ENCODE data around the gene SPEM3.
A peak's percentile ranks its signal among the peaks of the same experiment; 100 is the strongest.
"Not testable (repeated sequence)": the region's sequence is repeated elsewhere in the genome, so short reads cannot be mapped to it uniquely, and the experiment has no call there.

SPEM3 gene

GRCh38 chr17:7471729-7472128 is 43.1 kb downstream of the SPEM3 start:
- Histone ChIP-seq H3K36me3 (ENCODE audit: insufficient read depth, insufficient read length, low read length) (peaks cover 6% of the 10 kb centered on the region), H3K9me3 (ENCODE audit: insufficient read depth, low read length) (no peaks in the 10 kb centered on the region), H3K27me3 (ENCODE audit: insufficient read depth, insufficient read length) (no peaks in the 10 kb centered on the region), H3K4me3 (ENCODE audit: insufficient read length, low read depth) (no peak overlapping the region), H3K4me1 (ENCODE audit: insufficient read depth, insufficient read length) (peaks cover 4% of the 10 kb centered on the region), H3K9ac (ENCODE audit: insufficient read length, low read depth) (no peak overlapping the region)
- no peak for TF ChIP-seq ZNF274 (IDR thresholded peaks at IDR 0.05; ENCODE audit: low read depth, low read length)
- TF ChIP-seq YY1 (IDR thresholded peaks at IDR 0.05; ENCODE audit: insufficient read depth, insufficient read length), result no peak
- TF ChIP-seq SUZ12 (IDR thresholded peaks at IDR 0.05; ENCODE audit: extremely low read depth, insufficient read depth, insufficient read length), result no peak
- no peak for DNase-seq (ENCODE audit: low read depth, low spot score)

DNA sequence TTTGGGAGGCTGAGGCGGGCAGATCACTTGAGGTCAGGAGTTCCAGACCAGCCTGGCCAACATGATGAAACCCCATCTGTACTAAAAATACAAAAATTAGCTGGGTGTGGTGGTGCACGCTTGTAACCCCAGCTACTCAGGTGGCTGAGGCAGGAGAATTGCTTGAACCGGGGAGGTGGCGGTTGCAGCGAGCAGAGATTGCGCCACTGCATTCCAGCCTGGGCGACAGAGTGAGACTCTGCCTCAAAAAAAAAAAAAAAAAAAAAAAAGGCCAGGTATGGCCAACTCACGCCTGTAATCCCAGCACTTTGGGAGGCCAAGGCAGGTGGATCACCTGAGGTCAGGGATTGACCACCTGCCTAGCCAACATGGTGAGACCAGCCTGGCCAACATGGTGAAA is 46.1 kb downstream of the SPEM3 start:
- not testable (repeated sequence) for H3K36me3 ChIP-seq (ENCODE audit: insufficient read depth, insufficient read length, low read length); H3K4me3 ChIP-seq (ENCODE audit: insufficient read length, low read depth); DNase-seq (ENCODE audit: low read depth, low spot score); H3K27me3 ChIP-seq (ENCODE audit: insufficient read depth, insufficient read length); H3K9me3 ChIP-seq (ENCODE audit: insufficient read depth, low read length); H3K9ac ChIP-seq (ENCODE audit: insufficient read length, low read depth)
- peaks cover 16% of the 10 kb centered on the region for H3K4me1 ChIP-seq (ENCODE audit: insufficient read depth, insufficient read length)

- H3K27me3 ChIP-seq (ENCODE audit: insufficient read depth, insufficient read length), result no peaks in the 10 kb centered on the region
- DNase-seq (ENCODE audit: low read depth, low spot score), result no peak
- peaks cover 2% of the 10 kb centered on the region for H3K36me3 ChIP-seq (ENCODE audit: insufficient read depth, insufficient read length, low read length)
- H3K9me3 ChIP-seq (ENCODE audit: insufficient read depth, low read length), result no peaks in the 10 kb centered on the region
- H3K4me3 ChIP-seq (ENCODE audit: insufficient read length, low read depth), result no peak overlapping the region
- peak overlapping the region; percentile 9 for H3K9ac ChIP-seq (ENCODE audit: insufficient read length, low read depth)
- peaks cover 18% of the 10 kb centered on the region for H3K4me1 ChIP-seq (ENCODE audit: insufficient read depth, insufficient read length)
- TF ChIP-seq YY1 (IDR thresholded peaks at IDR 0.05; ENCODE audit: insufficient read depth, insufficient read length) (no peak), ZNF274 (IDR thresholded peaks at IDR 0.05; ENCODE audit: low read depth, low read length) (no peak), SUZ12 (IDR thresholded peaks at IDR 0.05; ENCODE audit: extremely low read depth, insufficient read depth, insufficient read length) (no peak)
Observed at GRCh38 chr17:7475764-7476422, 47.2 kb downstream of the SPEM3 start.

GRCh38 chr17:7476494-7476893 is 47.8 kb downstream of the SPEM3 start:
- TF ChIP-seq ZNF274 (IDR thresholded peaks at IDR 0.05; ENCODE audit: low read depth, low read length), result no peak
- H3K4me1 ChIP-seq (ENCODE audit: insufficient read depth, insufficient read length), result peaks cover 18% of the 10 kb centered on the region
- H3K27me3 ChIP-seq (ENCODE audit: insufficient read depth, insufficient read length), result no peaks in the 10 kb centered on the region
- peaks cover 2% of the 10 kb centered on the region for H3K36me3 ChIP-seq (ENCODE audit: insufficient read depth, insufficient read length, low read length)
- no peaks in the 10 kb centered on the region for H3K9me3 ChIP-seq (ENCODE audit: insufficient read depth, low read length)
- H3K4me3 ChIP-seq (ENCODE audit: insufficient read length, low read depth), result no peak overlapping the region
- DNase-seq (ENCODE audit: low read depth, low spot score), result no peak
- H3K9ac ChIP-seq (ENCODE audit: insufficient read length, low read depth), result peak overlapping the region; percentile 9

DNA sequence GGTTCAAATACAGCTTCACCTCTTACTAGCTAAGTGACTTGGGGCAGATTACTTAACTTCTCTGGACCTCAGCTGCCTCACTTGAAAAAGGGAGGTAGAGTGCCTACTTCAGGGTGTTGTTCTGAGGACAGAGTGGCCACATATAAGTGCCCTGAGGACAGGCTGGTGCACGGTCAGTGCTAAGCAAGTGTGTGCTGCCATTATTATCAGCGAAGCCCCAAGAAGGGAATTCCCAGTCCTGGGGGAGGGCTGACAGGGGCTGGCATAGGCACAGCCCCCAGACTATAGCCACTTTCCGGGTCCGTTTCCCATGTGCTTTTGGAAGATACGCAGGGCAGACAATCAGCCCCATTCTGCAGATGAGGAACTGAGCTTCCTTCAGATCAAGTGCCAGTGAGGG is 48.3 kb downstream of the SPEM3 start:
- Histone ChIP-seq H3K36me3 (ENCODE audit: insufficient read depth, insufficient read length, low read length) (peaks cover 2% of the 10 kb centered on the region), H3K4me1 (ENCODE audit: insufficient read depth, insufficient read length) (peaks cover 18% of the 10 kb centered on the region), H3K9me3 (ENCODE audit: insufficient read depth, low read length) (no peaks in the 10 kb centered on the region), H3K4me3 (ENCODE audit: insufficient read length, low read depth) (no peak overlapping the region), H3K27me3 (ENCODE audit: insufficient read depth, insufficient read length) (no peaks in the 10 kb centered on the region), H3K9ac (ENCODE audit: insufficient read length, low read depth) (no peak overlapping the region)
- DNase-seq (ENCODE audit: low read depth, low spot score), result no peak
- TF ChIP-seq SUZ12 (IDR thresholded peaks at IDR 0.05; ENCODE audit: extremely low read depth, insufficient read depth, insufficient read length) (no peak), ZNF274 (IDR thresholded peaks at IDR 0.05; ENCODE audit: low read depth, low read length) (no peak), YY1 (IDR thresholded peaks at IDR 0.05; ENCODE audit: insufficient read depth, insufficient read length) (no peak)

GRCh38 chr17:7477392-7478275 is 49.0 kb downstream of the SPEM3 start:
- Histone ChIP-seq H3K9me3 (ENCODE audit: insufficient read depth, low read length) (no peaks in the 10 kb centered on the region), H3K27me3 (ENCODE audit: insufficient read depth, insufficient read length) (no peaks in the 10 kb centered on the region), H3K36me3 (ENCODE audit: insufficient read depth, insufficient read length, low read length) (peaks cover 2% of the 10 kb centered on the region), H3K4me3 (ENCODE audit: insufficient read length, low read depth) (no peak overlapping the region), H3K4me1 (ENCODE audit: insufficient read depth, insufficient read length) (peaks cover 18% of the 10 kb centered on the region), H3K9ac (ENCODE audit: insufficient read length, low read depth) (peak overlapping the region; percentile 44)
- no peak for DNase-seq (ENCODE audit: low read depth, low spot score)
- TF ChIP-seq SUZ12 (IDR thresholded peaks at IDR 0.05; ENCODE audit: extremely low read depth, insufficient read depth, insufficient read length) (no peak), YY1 (IDR thresholded peaks at IDR 0.05; ENCODE audit: insufficient read depth, insufficient read length) (no peak), ZNF274 (IDR thresholded peaks at IDR 0.05; ENCODE audit: low read depth, low read length) (no peak)

GRCh38 chr17:7478276-7479212 is 49.9 kb downstream of the SPEM3 start:
- Histone ChIP-seq H3K4me1 (ENCODE audit: insufficient read depth, insufficient read length) (peaks cover 18% of the 10 kb centered on the region), H3K4me3 (ENCODE audit: insufficient read length, low read depth) (peak overlapping the region; percentile 55), H3K36me3 (ENCODE audit: insufficient read depth, insufficient read length, low read length) (peaks cover 2% of the 10 kb centered on the region), H3K9me3 (ENCODE audit: insufficient read depth, low read length) (no peaks in the 10 kb centered on the region), H3K27me3 (ENCODE audit: insufficient read depth, insufficient read length) (no peaks in the 10 kb centered on the region), H3K9ac (ENCODE audit: insufficient read length, low read depth) (peak overlapping the region; percentile 76)
- TF ChIP-seq ZNF274 (IDR thresholded peaks at IDR 0.05; ENCODE audit: low read depth, low read length), result no peak
- no peak for TF ChIP-seq SUZ12 (IDR thresholded peaks at IDR 0.05; ENCODE audit: extremely low read depth, insufficient read depth, insufficient read length)
- no peak for TF ChIP-seq YY1 (IDR thresholded peaks at IDR 0.05; ENCODE audit: insufficient read depth, insufficient read length)
- DNase-seq (ENCODE audit: low read depth, low spot score), result no peak

All from NT2/D1 (cell line).